ENCODE measurements around the gene FUNDC1. TPM values are rescaled to one million over a fixed set of nuclear protein-coding genes. Genes with fewer than 3 reads are reported as not detected.

The FUNDC1 gene
- total RNA-seq, 1 experiment from 2014 or later = 20.9 TPM

DNA sequence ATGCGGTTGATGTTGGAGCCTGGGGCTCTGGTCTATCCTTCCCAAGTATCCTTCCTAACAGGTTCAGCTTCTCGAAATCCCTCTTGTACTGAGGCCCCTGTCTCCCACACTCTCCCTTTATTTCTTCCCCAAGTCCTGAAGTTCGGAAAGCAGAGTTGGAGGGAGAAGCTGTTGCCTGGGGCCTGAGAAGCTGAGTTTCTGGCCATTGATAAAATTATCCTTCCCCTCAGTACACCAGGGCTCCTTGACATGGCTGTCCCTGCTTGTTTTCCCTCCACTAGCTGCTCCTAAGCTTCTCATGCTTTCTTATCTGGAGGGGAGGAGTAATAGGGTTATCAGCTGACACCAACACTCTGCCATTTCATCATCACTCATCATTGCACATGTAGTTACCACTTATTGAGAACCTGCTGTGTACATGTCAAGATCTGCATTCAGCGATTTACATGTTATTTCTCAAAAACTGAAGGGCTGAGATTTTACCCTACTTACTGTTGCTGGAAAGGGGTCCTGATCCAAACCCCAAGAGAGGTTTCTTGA is 58.0 kb downstream of the FUNDC1 start:
- H2AK5ac ChIP-seq (ENCODE audit: insufficient read length, low read length) = no peak overlapping the region
- H3K27ac ChIP-seq (ENCODE audit: insufficient read length, low read depth, low read length) = no peak overlapping the region
- H3K79me2 ChIP-seq (ENCODE audit: insufficient read depth, low read length) = no peaks in the 10 kb centered on the region
- no peaks in the 10 kb centered on the region for H4K20me1 ChIP-seq (ENCODE audit: control insufficient read depth, insufficient read depth, insufficient read length)
- H2BK5ac ChIP-seq (ENCODE audit: insufficient read length, low read length) = no peak overlapping the region
- no peak for DNase-seq
- H3K27me3 ChIP-seq (ENCODE audit: insufficient read depth, low read length) = no peaks in the 10 kb centered on the region
- no peak overlapping the region for H3T11ph ChIP-seq (ENCODE audit: low read length)
- peaks cover 14% of the 10 kb centered on the region for H3K9me3 ChIP-seq (ENCODE audit: control insufficient read depth, low read depth, low read length)
- H3K56ac ChIP-seq (ENCODE audit: insufficient read length, low read depth, low read length) = no peak overlapping the region
- H2BK120ac ChIP-seq (ENCODE audit: low read depth, low read length, poor library complexity, severe bottlenecking) = no peak overlapping the region
- no peak overlapping the region for H2BK15ac ChIP-seq (ENCODE audit: low read depth, low read length)
- H2BK12ac ChIP-seq (ENCODE audit: insufficient read length, low read depth, low read length) = no peak overlapping the region
- H4K5ac ChIP-seq (ENCODE audit: insufficient read length, low read depth, low read length) = no peak overlapping the region
- H4K91ac ChIP-seq (ENCODE audit: insufficient read length, low read depth, low read length) = no peak overlapping the region
- Mint-ChIP-seq H3K4me1 (no peaks in the 10 kb centered on the region), H3K27me3 (ENCODE audit: low read depth) (peaks cover 2% of the 10 kb centered on the region; the same call in 1 of the 2 replicates), H3K36me3 (ENCODE audit: insufficient read depth in 1 of 3, low read depth in 3 of 3) (peaks cover 0 to 2% (median 0%) of the 10 kb centered on the region in 3 experiments; a peak in 4 of 7 replicates), H3K4me3 (no peak overlapping the region; a peak in 1 of 5 replicates), H3K27ac (no peak overlapping the region), H3K9me3 (peaks cover 68 to 71% of the 10 kb centered on the region in 2 experiments)
- H2AFZ ChIP-seq (ENCODE audit: low read length) = no peak overlapping the region
- WGBS (ENCODE audit: extremely low coverage, insufficient read length, low lambda C conversion rate) = no CpG with 5 or more reads among the region's 4 CpGs
- no peak overlapping the region for H3K4me2 ChIP-seq (ENCODE audit: insufficient read depth, insufficient read length, low read length)
- no peak for TF ChIP-seq CTCF (conservative IDR thresholded peaks at IDR 0.05)
- no peak overlapping the region for H2BK20ac ChIP-seq (ENCODE audit: low read depth, low read length, poor library complexity, severe bottlenecking)
- H3K23me2 ChIP-seq (ENCODE audit: insufficient read length, low read depth, low read length, poor library complexity, severe bottlenecking) = no peaks in the 10 kb centered on the region
- H3K79me1 ChIP-seq (ENCODE audit: insufficient read depth, low read depth, low read length, poor library complexity, severe bottlenecking) = no peaks in the 10 kb centered on the region
- H3K18ac ChIP-seq (ENCODE audit: insufficient read length, low read depth, low read length) = no peak overlapping the region
- no peak overlapping the region for H3K14ac ChIP-seq (ENCODE audit: insufficient read depth, low read length)
- H3K23ac ChIP-seq (ENCODE audit: insufficient read length, low read depth, low read length) = no peak overlapping the region
- no peak overlapping the region for H4K8ac ChIP-seq (replicated peaks; ENCODE audit: insufficient read length, low read depth, low read length)
- no peak overlapping the region for H3K9ac ChIP-seq (ENCODE audit: extremely low read depth, insufficient read length, low read length)
- H3K4ac ChIP-seq (ENCODE audit: low read depth, low read length) = no peak overlapping the region
- no peaks in the 10 kb centered on the region for H3K4me1 ChIP-seq (ENCODE audit: insufficient read depth, low read length)
